Epidermal melanocyte (primary cell): ENCODE data around the gene SGTA.

ENCODE experiments used
- DNase-seq: peaks from one replicate; pipeline ENCODE4 v3.0.0; 2011; ENCODE audit warnings: low spot score; ENCODE audit not compliant: insufficient read length

SGTA gene

DNA sequence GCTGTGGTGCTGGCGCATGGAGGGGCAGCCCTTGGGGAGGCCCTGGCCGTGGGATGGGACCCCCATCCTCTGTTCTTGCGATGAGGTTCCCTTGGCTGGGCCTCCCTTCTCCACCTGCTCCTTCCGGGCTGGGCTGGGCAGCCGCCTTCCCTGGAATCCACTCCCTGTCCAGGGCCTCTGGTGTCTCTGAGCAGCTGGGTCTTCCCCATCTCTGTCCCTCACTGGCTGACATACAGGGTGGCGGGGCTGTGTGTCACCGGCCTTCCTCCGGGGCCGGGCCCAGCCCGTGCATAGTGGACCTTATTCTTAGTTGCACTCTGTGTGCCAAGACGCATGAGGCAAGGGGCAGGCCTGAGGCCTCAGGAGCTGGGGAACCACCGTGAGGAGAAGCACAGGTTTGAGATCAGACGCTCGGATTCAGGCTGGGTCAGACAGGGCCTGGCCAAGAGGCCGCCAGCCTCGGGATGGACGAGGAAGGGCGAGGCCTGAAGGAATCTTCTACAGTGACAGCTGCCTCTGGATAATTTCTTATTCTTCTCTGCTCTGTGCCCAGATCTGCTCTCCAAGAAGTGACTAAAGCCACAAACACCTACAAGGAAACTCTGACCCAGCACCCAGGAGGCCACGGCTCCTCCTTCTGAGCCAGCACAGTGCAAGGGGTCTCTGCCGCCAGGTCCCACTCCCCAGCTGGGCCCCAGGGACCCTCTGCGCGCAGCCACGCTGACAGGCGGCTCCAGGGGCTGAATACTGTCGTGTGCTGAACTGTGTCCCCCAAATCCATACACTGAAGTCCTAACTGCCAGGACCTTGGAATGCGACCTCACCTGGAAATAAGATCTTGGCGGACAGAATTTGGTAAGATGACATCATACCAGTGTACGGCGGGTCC, 11.0 kb downstream of the SGTA start:
- DNase-seq, result no peak

DNA sequence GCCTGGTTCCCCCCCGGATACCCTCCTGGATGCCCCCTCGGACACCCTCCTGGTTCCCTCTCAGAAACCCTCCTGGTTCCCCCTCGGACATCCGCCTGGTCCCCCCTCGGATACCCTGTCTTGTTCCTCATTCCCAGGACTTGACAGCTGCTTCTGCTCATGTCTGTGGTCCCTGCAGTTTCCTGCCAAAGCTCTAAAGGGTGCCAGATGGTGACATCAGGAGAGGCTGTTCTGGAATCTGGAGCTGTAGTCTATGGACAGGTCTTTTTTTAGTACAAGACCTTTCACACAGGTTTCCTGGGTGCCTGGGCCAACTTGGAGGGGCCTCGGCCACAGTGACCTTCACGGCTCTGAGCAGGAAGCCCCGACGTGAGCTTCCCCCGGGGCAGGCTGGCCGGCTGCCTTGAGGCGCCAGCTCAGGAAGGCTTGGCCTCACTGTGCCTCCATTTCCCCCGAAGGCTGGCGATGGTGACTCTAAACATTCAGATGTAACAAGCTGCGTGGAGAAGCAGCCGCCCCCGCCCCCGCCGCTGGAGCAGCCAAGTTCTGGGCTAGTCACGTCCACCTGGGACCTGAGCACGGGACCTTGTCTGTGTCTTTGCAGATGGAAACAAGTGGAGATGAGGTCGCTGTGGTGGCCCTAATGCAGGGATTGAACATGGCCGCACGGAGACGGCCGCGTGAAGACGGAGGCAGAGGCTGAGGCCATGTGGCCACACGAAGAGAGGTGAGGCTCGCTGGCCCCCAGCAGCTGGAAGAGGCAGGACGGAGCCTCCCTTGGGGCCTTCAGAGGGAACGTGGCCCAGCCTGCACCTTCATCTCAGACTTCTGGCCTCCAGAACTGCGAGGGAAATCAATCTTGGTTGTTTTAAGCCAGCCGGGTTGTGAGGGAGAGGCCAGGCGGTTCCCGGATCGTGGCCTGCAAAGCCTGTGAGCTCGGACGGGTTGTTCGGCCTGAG, 12.7 kb downstream of the SGTA start:
- no peak for DNase-seq

DNA sequence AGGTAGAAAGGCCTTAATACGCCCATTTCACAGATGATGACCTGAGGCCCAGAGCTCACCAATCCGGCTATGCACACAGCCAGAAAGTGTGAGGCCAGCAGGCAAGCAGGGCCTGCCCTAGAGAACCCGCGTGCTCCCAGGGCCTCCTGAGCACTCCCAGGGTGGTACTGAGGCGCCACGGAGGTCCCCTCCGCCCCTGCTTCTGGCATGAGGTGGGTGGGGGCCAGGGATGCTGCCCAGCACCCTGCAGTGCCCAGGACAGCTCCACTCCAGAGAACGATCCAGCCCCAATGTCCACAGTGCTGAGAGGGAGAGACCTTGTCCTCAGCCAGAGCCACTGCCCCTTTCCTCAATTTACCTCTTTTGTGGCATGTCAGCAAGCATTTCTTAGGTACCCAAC, 13.9 kb downstream of the SGTA start:
- no peak for DNase-seq

DNA sequence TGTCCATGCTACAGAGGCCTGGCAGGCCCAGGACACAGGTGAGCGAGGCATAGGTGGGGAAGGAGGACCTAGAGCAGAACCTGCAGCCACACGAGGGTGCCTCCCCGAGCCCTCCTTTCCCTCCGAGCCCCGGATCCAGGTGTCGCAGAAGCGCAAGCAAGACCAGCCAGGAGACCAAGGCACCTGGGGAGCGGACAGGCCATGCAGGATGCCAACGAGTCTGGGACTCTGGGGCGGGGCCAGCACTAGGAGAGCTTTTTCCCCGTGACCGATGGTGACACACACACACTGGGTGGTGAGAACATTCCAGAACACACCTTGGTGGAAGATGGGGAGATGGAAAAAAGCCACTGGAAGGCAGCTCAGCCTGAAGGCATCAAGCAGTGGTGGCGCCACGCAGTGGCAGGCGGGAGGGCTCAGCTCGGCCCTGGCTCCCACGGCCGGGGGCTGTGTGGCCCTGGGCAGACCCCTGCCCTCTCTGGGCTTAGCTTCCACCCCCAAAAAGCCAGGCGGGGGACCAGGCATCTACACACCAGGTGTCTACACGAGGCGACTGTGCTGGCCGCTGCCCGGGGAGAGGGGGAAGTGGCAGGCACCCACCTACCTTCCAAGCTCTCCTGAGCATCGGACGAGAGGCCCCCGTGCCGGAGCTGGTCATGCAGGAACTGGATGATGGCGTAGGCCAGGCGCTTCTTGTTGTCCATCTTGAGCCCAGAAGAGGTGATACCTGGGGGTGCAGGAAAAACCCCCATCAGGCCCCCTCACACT, 14.5 kb downstream of the SGTA start:
- DNase-seq, result no peak

DNA sequence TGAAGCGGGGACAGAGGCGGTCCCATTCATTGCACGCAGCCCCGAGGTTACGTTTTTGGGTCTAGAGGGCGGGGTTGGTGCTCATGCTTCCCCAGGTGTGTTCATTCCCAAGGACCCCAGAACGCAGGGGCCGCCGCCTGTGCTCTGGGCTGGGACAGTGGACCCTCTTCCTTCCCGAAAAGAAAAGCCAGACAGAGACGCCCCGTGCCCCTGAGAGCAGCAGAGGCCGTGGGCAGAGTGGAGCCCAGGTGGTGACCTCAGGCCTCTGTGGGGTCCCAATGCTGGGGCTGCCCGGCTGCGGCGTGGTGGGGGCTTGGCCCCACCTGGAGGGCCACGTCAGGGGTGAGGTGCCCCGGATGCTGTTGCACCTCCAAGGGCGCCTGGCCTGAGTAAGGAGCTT, 15.4 kb downstream of the SGTA start:
- DNase-seq, result no peak

DNA sequence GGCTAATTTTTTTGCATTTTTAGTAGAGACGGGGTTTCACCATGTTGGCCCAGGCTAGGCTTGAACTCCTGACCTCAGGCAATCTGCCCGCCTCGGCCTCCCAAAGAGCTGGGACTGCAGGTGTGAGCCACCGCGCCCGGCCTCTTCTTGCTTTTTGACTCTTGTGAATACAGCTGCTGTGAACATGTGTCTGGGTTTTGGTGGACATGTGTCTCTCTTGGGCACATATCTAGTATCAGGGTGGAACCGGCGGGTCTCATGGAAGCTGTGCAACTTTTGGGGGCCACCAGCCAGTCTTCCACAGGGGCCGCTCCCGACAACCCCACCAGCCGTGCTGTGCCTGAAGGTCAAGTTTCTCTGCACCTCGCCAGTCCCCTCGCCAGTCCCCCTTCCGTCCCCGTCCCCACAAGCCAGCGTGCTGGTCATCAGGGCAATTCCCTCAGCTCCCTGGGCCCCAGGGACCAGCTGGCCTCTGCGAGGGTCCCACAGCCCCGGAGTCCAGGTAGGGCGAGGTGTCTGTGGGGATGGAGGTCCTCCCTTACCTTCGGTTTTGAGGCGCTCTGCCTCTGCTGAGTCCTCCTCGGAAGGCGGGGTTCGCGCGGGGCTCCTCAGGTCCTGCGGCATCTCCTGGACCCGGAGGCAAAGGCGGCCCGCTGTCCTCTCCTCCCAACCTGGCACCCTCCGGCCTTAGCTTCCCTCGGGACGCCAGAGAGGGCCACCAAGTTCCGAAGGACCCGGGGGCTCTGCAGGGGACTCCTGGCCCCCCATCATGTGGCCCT, 16.3 kb downstream of the SGTA start:
- DNase-seq, result no peak

DNA sequence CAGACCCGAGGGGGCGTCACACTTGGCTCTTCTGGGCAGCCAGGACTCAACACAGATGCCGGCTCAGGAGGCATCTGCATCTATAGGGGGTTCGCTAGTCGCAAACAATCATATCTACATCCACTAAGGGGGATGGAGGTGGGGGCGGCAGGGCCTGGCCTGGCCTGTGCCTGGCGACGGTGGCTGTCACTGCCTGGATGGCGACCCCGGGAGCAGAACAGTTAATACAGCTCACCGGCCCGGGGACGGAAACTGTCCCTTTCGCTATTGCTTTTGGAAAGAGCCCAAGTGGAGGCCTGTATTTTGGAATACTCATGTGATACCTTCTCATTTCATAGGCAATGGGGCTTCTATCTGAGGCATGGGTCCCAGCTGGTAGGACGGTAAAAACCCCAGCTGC, 17.7 kb downstream of the SGTA start:
- no peak for DNase-seq

DNA sequence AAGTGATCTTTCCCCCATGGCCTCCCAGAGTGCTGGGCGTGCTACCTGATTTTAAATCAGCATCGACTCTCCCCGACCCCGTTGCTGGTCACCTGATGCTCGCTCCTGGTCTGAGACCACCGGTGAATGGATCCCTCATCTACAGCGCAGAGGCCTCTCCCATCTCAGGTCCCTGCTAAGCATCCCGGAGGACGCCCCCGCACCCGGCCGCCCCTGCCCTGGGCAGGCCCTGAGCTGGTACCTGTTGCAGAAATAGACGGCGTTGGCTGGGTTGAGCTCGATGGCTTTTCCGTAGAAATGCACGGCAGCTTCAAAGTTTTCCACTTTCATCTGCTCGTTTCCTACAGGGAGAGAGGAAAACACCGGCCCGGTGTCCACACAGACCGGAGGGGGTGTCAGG, 18.1 kb downstream of the SGTA start:
- DNase-seq, result no peak

DNA sequence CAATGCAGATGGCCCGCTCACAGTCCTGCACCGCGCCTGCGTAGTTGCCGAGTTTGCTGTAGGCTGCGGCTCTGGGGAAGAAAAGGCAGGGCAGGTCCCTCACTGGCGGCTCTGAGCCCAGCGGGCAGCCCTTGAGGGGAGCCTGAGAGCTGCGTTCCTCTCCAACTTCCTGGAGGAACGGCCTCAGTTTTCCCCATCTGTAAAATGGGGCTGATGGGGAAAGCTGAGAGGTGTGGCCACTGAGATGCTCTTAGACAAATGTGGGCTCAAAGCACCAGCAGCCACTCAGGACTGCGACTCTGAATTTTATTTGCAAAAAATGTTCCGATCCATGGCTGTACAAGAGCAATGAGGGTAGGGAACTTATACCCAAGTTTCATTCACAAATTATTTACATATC, 19.4 kb downstream of the SGTA start:
- no peak for DNase-seq

DNA sequence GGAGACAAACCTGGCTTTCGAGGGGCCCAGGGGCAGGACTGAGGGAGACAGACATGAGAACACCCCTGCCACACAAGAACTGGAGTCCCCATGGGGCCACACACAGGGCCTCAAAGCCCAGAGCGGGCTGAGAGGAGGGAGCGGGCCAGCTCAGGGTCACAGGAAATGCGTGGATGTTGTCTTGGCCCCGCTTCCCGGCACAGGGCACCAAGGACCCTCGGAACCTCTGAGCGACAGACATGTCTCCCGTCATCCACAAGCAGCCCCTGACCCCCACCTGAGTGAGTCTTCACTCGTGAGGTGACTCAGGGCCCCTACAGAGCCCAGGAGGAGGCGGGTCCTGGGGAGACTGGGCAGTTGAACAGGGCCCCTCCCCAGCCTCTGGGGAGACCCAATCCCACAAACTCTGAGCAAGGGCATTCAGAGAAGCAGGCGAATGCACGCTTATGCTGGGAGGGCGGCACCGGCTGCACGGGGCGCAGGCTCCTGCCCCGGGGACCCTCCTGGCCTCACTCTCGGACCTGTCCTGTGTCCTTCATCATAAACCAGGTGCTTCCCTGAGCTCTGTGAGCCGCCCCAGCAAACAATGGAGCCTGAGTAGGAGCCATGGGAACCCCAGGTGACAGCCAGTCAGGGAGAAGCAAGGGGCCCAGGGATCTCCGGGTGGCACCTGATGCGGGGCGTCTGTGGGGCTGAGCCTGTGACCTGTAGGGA, 20.1 kb downstream of the SGTA start:
- no peak for DNase-seq

DNA sequence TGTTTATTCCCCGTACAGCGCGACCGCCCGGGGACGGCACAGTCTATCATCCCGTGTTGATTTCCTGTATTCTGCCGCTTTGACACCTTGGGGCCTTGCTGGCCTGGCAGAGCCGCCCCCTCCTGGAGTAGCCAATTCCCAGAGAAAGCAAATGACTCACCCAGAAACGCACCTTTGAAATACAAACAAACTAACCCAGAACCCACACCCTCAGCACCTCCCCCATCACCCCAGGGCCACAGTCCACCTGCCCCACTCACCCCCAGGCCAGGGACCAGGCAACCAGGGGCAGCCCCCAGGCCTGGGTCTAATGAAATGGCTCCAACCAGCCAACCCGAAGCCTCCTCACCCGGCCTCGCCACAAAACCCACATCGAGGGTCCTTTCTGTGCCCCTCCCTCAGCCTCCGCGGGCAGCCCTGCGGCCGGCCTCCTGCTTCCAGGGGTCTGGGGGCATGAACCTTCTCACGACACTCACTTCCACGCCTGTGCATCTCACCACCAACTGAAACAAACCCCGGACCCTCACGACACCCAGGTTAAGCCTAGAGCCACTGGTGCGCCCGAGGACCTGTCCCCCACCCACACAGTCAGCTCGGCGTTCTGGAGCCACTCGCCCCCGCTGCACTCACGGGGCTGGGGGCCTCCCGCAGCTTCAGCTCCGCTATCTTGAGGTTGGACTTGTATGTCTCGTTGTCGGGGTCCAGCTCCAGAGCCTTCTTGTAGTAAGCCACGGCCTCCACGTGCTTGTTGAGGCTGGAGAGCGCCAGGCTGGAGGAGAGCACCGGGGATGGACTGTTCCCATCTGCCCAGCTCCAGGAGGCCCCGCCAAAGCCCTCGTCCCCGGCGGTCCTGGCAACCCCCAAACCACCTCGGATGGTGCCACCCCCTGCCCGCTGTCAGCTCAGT, 20.9 kb downstream of the SGTA start:
- DNase-seq, result no peak

DNA sequence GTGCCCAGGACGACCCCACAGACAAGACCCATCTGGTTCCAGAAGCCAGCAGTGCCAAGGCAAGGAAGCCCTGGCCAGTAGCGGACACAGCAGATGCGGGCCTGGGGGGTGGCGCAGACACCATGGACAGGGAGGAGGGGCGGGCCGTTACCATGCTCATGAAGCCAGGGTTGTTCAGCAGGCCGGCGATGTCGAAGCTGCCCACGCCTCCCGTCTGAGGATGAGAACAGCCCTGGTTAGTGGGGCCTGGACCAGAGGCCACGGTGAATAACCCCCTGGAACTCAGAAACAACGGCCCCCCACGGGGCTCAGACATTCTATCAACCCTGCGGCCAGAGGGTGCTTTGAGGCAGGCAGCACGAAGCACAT, 21.8 kb downstream of the SGTA start:
- DNase-seq, result no peak

DNA sequence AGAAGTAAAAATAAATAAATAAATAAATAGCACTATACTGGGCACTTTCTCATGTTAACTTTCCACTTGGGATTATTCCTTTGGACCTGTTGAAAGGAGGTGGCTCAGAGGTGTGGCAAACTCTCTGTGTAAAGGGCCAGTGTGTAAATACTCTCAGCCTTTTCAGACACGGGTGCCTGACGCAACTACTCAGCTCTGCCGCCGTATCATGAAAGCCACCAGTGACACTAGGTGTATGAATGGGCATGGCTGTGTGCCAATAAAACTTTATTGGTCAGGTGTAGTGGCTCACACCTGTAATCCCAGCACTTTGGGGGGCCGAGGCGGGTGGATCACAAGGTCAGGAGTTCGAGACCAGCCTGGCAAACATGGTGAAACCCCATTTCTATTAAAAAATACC, 23.1 kb downstream of the SGTA start:
- DNase-seq, result no peak

DNA sequence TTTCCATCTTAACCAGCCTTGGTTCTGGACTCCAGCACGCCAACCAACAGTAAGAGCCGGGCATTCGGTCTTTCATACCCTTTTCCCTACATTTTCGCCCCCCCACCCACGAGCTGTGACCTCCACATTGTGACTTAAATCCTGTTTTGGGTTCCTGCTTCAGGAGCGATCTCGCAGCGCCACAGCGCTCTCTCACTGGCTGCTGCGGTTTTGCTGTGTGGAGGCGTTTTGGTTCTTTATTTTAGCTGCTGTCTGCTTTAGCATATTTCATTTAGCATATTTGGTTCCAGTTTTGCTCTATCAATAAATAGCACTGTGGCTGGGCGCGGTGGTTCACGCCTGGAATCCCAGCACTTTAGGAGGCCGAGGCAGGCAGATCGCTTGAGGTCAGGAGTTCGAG, 23.7 kb downstream of the SGTA start:
- no peak for DNase-seq

DNA sequence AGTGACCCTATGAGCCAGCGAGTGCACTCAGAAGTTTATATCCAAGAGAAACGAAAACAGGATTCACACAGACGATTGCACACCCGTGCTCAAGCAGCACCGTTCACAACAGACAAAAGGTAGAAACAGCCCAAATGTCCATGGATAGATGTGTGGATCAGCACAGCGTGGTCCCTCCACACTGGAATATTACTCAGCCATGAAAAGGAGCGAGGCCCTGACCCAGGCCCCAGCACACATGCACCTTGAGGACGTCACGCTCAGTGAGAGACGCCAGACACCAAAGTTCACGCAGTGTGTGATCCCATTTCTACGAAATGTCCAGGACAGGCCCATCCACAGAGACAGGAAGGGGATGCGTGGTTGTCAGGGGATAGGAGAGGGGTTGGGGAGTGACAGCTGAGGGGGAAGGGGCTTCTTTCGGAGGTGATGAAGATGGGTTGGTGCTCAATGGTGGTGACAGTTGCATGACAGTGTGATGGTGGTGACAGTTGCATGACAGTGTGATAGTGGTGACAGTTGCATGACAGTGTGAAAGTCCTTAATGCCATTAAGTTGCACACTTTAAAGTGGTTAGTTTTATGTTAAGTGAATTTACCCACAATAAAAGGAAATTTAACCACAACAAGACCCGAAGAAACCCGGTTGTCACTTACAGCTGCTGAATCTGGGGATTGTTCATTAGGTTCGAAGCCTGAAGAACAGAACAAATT, 24.3 kb downstream of the SGTA start:
- DNase-seq, result no peak

DNA sequence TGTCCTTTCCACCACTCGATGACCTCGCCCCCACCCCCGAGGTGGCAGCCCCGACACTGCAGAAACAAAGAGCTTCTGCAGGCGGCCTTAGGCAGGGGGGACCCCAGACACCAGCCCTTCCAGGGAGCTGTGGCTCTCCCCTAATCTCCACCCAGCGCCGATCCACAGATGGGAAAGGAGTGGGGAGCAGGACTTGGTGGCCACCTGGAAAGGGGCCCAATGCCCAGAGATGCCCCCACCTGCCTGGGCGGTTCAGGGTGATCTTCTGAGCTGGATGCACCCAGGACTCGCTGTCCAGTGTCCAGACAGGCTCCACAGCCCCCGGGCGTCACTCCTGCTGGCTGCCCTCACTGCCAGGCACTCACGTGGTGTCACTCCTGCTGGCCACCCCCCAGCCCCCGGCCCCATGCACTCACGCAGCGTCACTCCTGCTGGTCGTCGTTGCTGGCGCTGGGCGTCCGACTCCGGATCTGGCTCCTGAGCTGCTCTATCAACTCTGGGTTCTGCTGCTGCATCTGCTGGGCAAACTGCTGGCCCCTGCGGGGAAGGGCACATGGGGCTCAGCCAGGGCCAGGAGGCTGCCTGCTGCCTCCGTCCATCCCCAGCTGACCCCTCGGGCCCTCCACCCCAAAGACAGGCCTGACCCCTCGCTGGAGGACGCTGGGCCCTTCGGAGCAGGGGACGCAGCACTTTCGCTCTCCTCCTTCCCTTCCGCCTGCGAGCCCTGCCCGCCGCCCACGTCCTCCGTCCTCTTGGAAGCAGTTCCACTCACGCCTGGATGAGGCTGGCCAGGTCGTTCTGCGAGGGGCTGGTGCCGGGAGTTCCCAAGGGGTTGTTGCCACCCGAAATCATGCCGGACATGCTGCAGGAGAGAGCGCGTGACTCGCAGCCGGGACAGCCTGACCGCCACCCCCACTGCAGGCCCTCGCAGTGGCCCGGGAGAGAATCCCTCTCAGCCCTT, 25.9 kb downstream of the SGTA start:
- no peak for DNase-seq

DNA sequence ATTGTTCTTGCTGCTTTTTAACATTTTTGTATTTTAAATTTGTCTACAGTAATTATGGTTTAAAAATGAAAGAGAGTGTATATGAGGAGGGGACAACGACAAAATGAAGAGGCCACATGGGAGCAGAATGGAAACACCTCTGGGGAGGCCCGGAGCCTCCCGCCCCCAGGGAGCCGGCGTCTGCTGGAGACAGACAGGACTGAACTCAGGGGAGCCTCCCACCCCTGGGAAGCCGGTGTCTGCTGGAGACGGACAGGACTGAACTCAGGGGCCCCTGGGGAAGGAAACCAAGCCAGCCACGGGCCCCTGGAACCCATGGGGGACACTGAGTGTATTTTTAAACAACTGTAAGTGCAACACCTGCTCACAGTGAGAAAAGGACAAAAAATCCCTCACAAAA, 26.6 kb downstream of the SGTA start:
- DNase-seq, result no peak
